Glomerular visceral epithelial cell (primary cell): ENCODE measurements around the gene TBKBP1.

ENCODE experiments used
- DNase-seq: peaks from one replicate; pipeline ENCODE4 v3.0.0-alpha.2; 2016; ENCODE audit errors: extremely low spot score

Gene TBKBP1

GRCh38 chr17:47697906-47698711 is 4.1 kb downstream of the TBKBP1 start:
- no peak for DNase-seq

DNA sequence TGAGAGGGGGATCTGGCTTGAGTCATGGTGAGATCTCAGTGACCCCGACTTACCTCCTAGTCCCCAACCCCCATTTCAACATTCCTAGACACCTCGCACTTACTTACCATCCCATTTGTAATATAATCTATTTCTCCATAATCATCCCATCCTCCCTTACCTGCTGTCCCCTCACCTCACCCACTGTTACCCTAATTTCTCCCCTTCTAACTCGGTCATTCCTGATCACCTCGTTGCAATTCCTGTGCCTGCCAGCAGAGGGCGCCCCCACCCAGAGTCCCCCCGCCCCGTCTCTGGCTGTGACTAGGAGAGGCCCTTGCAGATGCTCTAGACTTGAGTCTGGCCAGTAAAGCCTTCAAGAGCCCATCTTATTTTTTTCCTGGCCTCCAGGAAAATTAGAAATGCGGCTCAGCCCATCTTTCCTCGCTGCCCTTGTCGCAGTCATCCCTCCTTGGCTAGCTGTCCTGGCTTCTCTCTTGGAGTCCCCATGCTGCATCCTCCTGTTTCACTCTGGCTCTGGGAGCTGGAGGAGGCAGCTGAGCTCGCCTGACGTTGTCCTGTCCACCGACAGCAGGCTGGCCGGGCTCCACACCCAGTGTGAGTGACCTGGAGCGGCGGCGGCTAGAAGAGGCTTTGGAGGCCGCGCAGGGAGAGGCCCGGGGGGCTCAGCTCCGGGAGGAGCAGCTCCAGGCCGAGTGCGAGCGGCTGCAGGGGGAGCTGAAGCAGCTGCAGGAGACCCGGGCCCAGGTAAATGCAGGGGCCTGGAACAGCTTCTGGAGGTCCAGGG is 5.0 kb downstream of the TBKBP1 start:
- peak; percentile 62 for DNase-seq

DNA sequence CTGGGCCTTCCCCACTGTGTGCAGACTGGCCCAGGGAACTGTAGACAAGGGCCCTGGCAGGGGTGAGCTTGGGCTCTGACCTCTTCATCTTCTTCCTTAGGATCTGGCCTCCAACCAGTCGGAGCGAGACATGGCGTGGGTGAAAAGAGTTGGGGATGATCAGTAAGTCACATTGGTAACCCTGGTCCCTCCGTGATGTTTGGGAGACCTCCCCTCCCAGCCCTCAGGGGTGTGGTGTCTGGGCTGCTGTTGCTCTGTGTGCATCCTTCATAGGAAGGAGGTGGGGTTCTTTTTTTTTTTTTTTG is 5.5 kb downstream of the TBKBP1 start:
- no peak for DNase-seq

GRCh38 chr17:47700471-47701449 is 6.8 kb downstream of the TBKBP1 start:
- no peak for DNase-seq

DNA sequence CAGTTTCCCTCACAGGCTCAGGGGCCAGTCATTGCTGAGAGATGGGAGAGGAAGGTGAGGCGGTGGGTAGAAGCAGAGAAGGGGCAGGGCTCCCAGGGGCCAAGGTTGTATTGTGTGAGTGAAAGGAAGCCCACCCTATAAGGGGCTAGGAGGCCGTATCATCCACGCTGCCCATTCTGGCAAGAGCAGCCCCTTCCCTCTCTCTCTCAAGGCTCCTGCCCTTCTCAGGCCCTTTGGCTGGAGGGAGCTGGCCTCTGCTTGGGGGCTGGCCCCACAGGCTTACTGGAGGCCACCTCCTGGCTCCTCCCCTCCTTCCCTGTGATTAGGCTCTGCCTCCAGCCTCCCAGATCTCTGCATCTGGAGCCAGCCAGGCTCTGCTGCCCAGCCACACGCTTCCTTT is 7.6 kb downstream of the TBKBP1 start:
- no peak for DNase-seq

GRCh38 chr17:47702391-47702995 is 8.5 kb downstream of the TBKBP1 start:
- no peak for DNase-seq

- DNase-seq = no peak
Measured at GRCh38 chr17:47703191-47703591, 9.2 kb downstream of the TBKBP1 start.

DNA sequence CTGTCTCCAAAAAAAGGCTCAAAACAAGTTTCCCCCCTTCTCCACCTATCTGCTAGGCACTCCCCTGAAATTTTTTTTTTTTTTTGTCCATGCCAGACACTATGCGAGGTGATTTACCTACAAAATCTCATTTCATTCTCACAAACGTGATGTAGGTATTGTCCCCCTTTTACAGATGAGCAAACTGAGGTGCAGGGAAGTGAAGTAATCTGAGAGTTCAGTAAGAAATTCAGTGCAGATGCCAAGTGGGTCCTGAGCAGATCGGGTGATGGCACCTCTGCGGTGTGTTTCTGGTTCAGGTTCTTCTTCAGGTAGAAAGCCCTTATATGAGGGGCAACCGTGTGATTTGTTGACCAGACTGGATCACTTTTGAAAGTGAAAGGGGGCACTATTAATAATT is 9.7 kb downstream of the TBKBP1 start:
- DNase-seq = no peak

- no peak for DNase-seq
Measured at GRCh38 chr17:47704116-47704515, 10.2 kb downstream of the TBKBP1 start.

- no peak for DNase-seq
Measured at GRCh38 chr17:47704736-47705135, 10.8 kb downstream of the TBKBP1 start.

- no peak for DNase-seq
Measured at GRCh38 chr17:47705536-47706530, 11.9 kb downstream of the TBKBP1 start.

DNA sequence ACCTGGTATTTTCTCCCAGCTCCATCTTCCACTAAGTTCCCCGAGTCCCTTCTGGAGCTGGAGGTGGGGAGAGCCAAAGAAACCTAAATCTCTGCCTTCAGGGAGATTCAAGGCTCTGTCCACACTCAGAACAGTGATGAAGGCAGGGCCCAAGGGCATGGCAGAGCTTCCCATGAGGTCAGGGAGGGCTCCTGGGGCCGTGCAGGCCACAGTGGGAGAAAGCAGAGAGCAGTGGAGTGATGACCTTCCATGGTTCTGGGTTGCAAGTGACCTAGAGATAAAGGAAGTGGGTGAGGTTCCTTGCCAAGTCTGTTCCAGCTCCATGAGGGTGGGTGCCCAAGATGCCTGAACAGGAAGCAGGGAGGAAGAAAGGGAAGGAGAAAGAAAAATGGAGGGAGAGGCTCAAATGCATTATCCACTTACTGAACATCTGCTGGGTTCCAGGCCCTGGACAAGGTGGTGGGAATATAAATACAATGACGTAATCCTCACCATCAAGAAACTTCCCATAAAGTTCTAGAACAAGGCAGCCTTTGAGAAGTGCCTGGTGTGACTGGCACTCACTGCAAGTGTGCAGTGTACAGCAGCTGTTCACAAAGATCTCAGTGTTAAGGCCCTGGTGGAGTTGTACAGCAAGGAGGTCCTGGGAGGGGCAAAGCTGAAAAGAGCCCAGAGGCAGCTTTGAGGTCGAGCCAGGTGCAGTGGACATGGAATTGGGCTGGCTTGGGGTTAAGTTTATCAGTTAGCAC is 13.3 kb downstream of the TBKBP1 start:
- no peak for DNase-seq

DNA sequence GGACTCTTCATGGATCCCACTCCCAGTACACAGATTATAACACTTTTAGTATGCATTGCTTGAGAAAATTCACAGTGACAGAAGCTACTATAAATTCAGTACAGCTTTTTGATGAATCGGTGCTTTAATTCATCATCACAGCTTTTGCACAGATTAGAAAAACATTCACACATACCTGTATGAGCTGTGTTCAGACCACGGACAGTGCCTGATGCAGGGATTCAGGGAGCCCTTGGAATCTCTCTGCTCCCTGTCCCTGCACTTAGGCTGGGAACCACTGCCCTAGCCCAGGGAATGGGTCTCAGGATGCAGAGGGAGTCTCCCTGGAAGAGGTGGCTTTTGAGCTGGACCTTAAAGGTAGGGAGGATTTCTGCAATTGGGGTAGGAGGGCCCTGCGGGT is 13.9 kb downstream of the TBKBP1 start:
- DNase-seq = no peak

GRCh38 chr17:47708312-47708863 is 14.4 kb downstream of the TBKBP1 start:
- DNase-seq = no peak

DNA sequence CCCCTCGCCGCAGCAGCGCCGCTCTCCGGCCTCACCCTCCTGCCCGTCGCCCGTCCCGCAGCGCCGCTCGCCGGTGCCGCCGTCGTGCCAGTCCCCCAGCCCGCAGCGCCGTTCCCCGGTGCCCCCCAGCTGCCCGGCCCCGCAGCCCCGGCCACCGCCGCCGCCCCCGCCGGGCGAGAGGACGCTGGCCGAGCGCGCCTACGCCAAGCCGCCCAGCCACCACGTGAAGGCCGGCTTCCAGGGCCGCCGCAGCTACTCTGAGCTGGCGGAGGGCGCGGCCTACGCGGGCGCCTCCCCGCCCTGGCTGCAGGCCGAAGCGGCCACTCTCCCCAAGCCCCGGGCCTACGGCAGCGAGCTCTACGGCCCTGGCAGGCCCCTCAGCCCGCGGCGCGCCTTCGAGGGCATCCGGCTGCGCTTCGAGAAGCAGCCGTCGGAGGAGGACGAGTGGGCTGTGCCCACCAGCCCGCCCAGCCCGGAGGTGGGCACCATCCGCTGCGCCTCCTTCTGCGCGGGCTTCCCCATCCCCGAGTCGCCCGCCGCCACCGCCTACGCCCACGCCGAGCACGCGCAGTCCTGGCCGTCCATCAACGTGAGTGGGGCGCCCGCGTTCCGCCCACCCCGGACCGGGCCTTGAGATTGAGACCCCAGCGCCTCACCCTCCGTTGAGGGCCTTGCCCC is 15.0 kb downstream of the TBKBP1 start:
- no peak for DNase-seq

- no peak for DNase-seq
Measured at GRCh38 chr17:47709594-47709993, 15.6 kb downstream of the TBKBP1 start.

GRCh38 chr17:47711366-47712099 is 17.6 kb downstream of the TBKBP1 start:
- DNase-seq = no peak

GRCh38 chr17:47712330-47713023 is 18.5 kb downstream of the TBKBP1 start:
- no peak for DNase-seq
